ENCODE results near the gene LRRC17. TPM values are rescaled to one million over a fixed set of nuclear protein-coding genes. Genes with fewer than 3 reads are reported as not detected.

LRRC17 gene
- total RNA-seq, 2 donors from 2014 or later: 1.0 to 9.8 TPM

DNA sequence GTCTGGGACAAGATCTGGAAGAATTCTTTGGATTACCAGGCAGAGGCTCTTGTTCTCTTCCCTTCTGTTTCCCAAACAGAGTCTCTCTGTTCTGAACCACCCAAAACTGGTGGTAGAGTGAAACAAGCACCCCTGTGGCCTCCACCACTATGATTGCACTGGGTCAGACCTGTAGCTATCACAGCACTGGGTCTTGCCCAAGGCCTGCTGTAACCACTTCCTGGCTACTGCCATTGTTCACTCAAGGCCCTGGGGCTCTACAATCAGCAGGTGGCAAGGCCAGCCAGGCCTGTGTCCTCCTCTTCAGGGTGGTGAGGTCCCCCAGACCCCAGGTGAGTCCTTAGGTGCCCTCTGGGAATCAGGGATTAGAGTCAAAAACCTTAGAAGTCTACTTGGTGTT, 4.1 kb upstream of the LRRC17 start:
- no peak for TF ChIP-seq POLR2A (IDR thresholded peaks at IDR 0.05)
- no peak for TF ChIP-seq POLR2AphosphoS5 (IDR thresholded peaks at IDR 0.05)
- TF ChIP-seq, protein P1, sequence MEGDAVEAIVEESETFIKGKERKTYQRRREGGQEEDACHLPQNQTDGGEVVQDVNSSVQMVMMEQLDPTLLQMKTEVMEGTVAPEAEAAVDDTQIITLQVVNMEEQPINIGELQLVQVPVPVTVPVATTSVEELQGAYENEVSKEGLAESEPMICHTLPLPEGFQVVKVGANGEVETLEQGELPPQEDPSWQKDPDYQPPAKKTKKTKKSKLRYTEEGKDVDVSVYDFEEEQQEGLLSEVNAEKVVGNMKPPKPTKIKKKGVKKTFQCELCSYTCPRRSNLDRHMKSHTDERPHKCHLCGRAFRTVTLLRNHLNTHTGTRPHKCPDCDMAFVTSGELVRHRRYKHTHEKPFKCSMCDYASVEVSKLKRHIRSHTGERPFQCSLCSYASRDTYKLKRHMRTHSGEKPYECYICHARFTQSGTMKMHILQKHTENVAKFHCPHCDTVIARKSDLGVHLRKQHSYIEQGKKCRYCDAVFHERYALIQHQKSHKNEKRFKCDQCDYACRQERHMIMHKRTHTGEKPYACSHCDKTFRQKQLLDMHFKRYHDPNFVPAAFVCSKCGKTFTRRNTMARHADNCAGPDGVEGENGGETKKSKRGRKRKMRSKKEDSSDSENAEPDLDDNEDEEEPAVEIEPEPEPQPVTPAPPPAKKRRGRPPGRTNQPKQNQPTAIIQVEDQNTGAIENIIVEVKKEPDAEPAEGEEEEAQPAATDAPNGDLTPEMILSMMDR (IDR thresholded peaks at IDR 0.05): no peak
- intact Hi-C loops (cut with DNase I): no loop called here

DNA sequence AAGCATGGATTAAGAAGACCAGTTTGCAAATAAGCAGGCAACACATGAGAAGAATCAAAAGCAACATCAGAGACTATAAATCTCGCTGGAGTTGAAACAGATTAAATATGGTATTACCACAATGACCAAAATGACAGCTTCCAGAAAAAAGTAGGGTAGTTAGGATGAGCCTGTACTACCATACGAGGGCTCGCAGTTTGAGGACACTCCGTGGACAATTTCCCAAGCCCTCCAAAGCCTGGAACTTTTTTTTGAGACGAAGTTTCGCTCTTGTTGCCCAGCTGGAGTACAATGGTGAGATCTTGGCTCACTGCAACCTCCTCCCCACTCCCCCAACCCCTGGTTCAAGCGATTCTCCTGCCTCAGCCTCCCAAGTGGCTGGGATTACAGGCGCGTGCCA, 1.0 kb downstream of the LRRC17 start:
- TF ChIP-seq, protein P1 (IDR thresholded peaks at IDR 0.05): no peak
- TF ChIP-seq POLR2A (IDR thresholded peaks at IDR 0.05) (no peak), POLR2AphosphoS5 (IDR thresholded peaks at IDR 0.05) (no peak)
- WGBS: 56% methylated on average over 9 of the region's 9 CpGs

More for the DNA sequence above, 4.1 kb upstream of the LRRC17 start:
- no peak overlapping the region for H3K27ac ChIP-seq
- H3K4me3 ChIP-seq: no peak overlapping the region
- no peaks in the 10 kb centered on the region for H3K9me3 ChIP-seq
- no peaks in the 10 kb centered on the region for H3K36me3 ChIP-seq
- no peaks in the 10 kb centered on the region for H3K4me1 ChIP-seq (replicated peaks)
- no peak for DNase-seq (ENCODE audit: low spot score)
- no peaks in the 10 kb centered on the region for H3K27me3 ChIP-seq (replicated peaks; ENCODE audit: insufficient read depth)

DNA sequence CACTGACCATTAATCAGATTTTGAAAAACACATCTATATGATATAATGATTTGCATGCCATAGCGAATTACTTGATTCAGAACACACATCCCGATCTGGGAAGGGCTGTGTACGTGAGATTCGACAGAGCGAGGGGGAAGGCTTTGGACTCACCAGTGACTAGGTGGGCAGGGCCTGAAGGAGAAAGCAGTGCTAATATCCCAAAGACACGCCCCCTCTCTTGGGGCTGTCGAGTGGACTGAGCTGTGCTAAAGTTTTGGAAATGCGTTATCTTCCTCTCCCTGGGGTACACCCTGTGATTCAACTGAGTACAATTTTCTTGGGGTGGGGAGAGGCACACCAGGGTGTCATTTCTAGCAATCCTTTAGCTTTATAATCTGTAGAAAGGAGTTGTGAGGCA, 1.8 kb downstream of the LRRC17 start:
- H3K27ac ChIP-seq: no peak overlapping the region
- H3K27me3 ChIP-seq (replicated peaks; ENCODE audit: insufficient read depth): no peaks in the 10 kb centered on the region
- no peaks in the 10 kb centered on the region for H3K9me3 ChIP-seq
- H3K4me1 ChIP-seq (replicated peaks): no peaks in the 10 kb centered on the region
- TF ChIP-seq, protein P1 (IDR thresholded peaks at IDR 0.05): no peak
- TF ChIP-seq POLR2A (IDR thresholded peaks at IDR 0.05) (no peak), POLR2AphosphoS5 (IDR thresholded peaks at IDR 0.05) (no peak)
- no peak for DNase-seq (ENCODE audit: low spot score)
- H3K4me3 ChIP-seq: no peak overlapping the region
- WGBS: 75% methylated on average over 8 of the region's 8 CpGs
- no peaks in the 10 kb centered on the region for H3K36me3 ChIP-seq
- intact Hi-C loops (cut with DNase I): loop anchor here (10.0 kb wide), 1 partner anchor 60 kb away; no protein-coding TSS in a partner anchor

More for the DNA sequence above, 1.0 kb downstream of the LRRC17 start:
- DNase-seq (ENCODE audit: low spot score): no peak
- Histone ChIP-seq H3K27me3 (replicated peaks; ENCODE audit: insufficient read depth) (no peaks in the 10 kb centered on the region), H3K36me3 (no peaks in the 10 kb centered on the region), H3K27ac (no peak overlapping the region), H3K9me3 (no peaks in the 10 kb centered on the region), H3K4me1 (replicated peaks) (no peaks in the 10 kb centered on the region), H3K4me3 (no peak overlapping the region)
- intact Hi-C loops (cut with DNase I): loop anchor here (10.0 kb wide), 1 partner anchor 59 kb away; no protein-coding TSS in a partner anchor

DNA sequence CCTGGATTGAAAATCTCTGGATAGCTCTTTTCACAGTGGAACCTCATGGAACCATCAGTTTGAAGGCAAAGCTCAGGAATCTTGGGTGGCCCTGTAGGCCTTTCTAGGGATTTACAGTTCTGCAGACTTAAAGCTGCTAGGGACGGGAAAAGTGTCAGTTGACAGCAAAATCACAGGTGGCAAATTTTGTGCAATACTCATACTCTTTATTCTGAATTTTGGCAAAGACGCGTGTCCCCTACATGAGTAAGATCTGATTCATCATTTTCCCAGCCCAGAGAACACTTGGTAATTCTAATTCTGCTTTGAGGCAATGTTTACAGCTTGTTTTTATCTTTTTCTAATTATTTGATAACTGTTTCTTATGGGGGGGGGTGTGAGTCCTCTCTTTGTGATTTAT, 3.6 kb downstream of the LRRC17 start:
- TF ChIP-seq POLR2A (IDR thresholded peaks at IDR 0.05) (no peak), POLR2AphosphoS5 (IDR thresholded peaks at IDR 0.05) (no peak)
- TF ChIP-seq, protein P1 (IDR thresholded peaks at IDR 0.05): no peak
- no peaks in the 10 kb centered on the region for H3K27me3 ChIP-seq (replicated peaks; ENCODE audit: insufficient read depth)
- H3K27ac ChIP-seq: no peak overlapping the region
- H3K4me1 ChIP-seq (replicated peaks): no peaks in the 10 kb centered on the region
- no peak overlapping the region for H3K4me3 ChIP-seq
- intact Hi-C loops (cut with DNase I): loop anchor here (2.0 to 10.0 kb wide), 2 partner anchors 14 to 62 kb away; no protein-coding TSS in a partner anchor
- WGBS: 48% methylated on average over 3 of the region's 3 CpGs
- H3K36me3 ChIP-seq: no peaks in the 10 kb centered on the region
- no peaks in the 10 kb centered on the region for H3K9me3 ChIP-seq
- DNase-seq (ENCODE audit: low spot score): no peak

DNA sequence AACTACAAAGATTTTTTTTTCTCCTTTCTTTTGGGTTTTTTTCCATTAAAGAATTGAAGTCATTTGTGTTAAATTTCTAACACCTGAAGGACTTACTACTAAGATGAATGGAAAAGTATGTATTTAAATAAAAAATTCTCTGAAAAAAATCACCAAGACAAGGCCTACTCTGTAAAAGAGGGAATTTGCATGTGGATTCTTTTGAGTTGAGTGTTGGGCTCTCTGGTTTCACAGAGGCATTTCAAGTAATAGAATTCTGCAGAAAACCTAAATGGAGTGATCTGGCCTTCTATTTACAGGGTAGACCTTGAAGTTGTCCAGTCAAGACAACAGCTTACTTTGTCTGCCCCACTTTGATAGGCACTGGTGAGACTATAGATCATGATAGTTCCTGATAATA, 4.1 kb downstream of the LRRC17 start:
- Histone ChIP-seq H3K36me3 (no peaks in the 10 kb centered on the region), H3K9me3 (no peaks in the 10 kb centered on the region), H3K27ac (no peak overlapping the region), H3K4me1 (replicated peaks) (no peaks in the 10 kb centered on the region), H3K4me3 (no peak overlapping the region), H3K27me3 (replicated peaks; ENCODE audit: insufficient read depth) (no peaks in the 10 kb centered on the region)
- TF ChIP-seq, protein P1 (IDR thresholded peaks at IDR 0.05): no peak
- TF ChIP-seq POLR2A (IDR thresholded peaks at IDR 0.05) (no peak), POLR2AphosphoS5 (IDR thresholded peaks at IDR 0.05) (no peak)
- intact Hi-C loops (cut with DNase I): loop anchor here (2.0 to 10.0 kb wide), 2 partner anchors 14 to 62 kb away; no protein-coding TSS in a partner anchor
- no peak for DNase-seq (ENCODE audit: low spot score)

All from prostate gland (tissue), 2 donors.